BLaER1 (cell line): ENCODE data around the gene GOLGA5.
A peak's percentile ranks its signal among the peaks of the same experiment; 100 is the strongest.
"Not testable (repeated sequence)": the region's sequence is repeated elsewhere in the genome, so short reads cannot be mapped to it uniquely, and the experiment has no call there.

ENCODE experiments used
- H3K27ac ChIP-seq: shearing (Covaris generic); formaldehyde crosslinking; 2 replicates; pipeline ENCODE4 v1.8.1; 2022
- H3K27me3 ChIP-seq: shearing (Covaris generic); formaldehyde crosslinking; 2 replicates; pipeline ENCODE4 v1.8.1; 2022
- H3K36me3 ChIP-seq: shearing (Covaris generic); formaldehyde crosslinking; 2 replicates; pipeline ENCODE4 v1.8.1; 2022
- H3K4me1 ChIP-seq: shearing (Covaris generic); formaldehyde crosslinking; 2 replicates; pipeline ENCODE4 v1.8.1; 2022
- H3K4me2 ChIP-seq: shearing (Covaris generic); formaldehyde crosslinking; 2 replicates; pipeline ENCODE4 v1.8.1; 2022
- H3K4me3 ChIP-seq: shearing (Covaris generic); formaldehyde crosslinking; 2 replicates; pipeline ENCODE4 v1.8.1; 2022
- H3K9ac ChIP-seq: shearing (Covaris generic); formaldehyde crosslinking; 2 replicates; pipeline ENCODE4 v1.8.1; 2022
- H3K9me3 ChIP-seq: shearing (Covaris generic); formaldehyde crosslinking; 2 replicates; pipeline ENCODE4 v1.8.1; 2022
- H4K20me1 ChIP-seq: shearing (Covaris generic); formaldehyde crosslinking; 2 replicates; pipeline ENCODE4 v1.8.1; 2022
- Cebpa-rat ChIP-seq: shearing (Covaris generic); IDR thresholded peaks from 2 replicates; pipeline ENCODE4 v1.8.1; 2022

Gene GOLGA5

GRCh38 chr14:92755495-92755894, 38.6 kb upstream of the GOLGA5 start:
- Histone ChIP-seq H4K20me1 (no peaks in the 10 kb centered on the region), H3K4me3 (no peak overlapping the region), H3K9ac (no peak overlapping the region), H3K9me3 (peaks cover 30% of the 10 kb centered on the region), H3K36me3 (no peaks in the 10 kb centered on the region), H3K27me3 (no peaks in the 10 kb centered on the region), H3K27ac (no peak overlapping the region), H3K4me1 (peaks cover 52% of the 10 kb centered on the region), H3K4me2 (no peak overlapping the region)
- no peak for TF ChIP-seq Cebpa-rat

- H3K4me3 ChIP-seq = no peak overlapping the region
- H3K9me3 ChIP-seq = peaks cover 30% of the 10 kb centered on the region
- TF ChIP-seq Cebpa-rat = no peak
- H3K4me2 ChIP-seq = no peak overlapping the region
- peaks cover 44% of the 10 kb centered on the region for H3K4me1 ChIP-seq
- no peaks in the 10 kb centered on the region for H3K36me3 ChIP-seq
- no peak overlapping the region for H3K9ac ChIP-seq
- H3K27me3 ChIP-seq = no peaks in the 10 kb centered on the region
- no peaks in the 10 kb centered on the region for H4K20me1 ChIP-seq
- no peak overlapping the region for H3K27ac ChIP-seq
Measured at GRCh38 chr14:92756446-92756845, 37.7 kb upstream of the GOLGA5 start.

- Histone ChIP-seq H3K4me3 (no peak overlapping the region), H3K9ac (no peak overlapping the region), H3K4me2 (peak overlapping the region; percentile 65), H3K4me1 (peaks cover 27% of the 10 kb centered on the region), H3K27me3 (no peaks in the 10 kb centered on the region), H3K9me3 (0 out of 2 replicates have a peak, but pooled peaks cover 19% of the 10 kb centered on the region), H3K27ac (0 out of 2 replicates have a peak overlapping the region, but pooled peaks have one; percentile 35), H4K20me1 (no peaks in the 10 kb centered on the region), H3K36me3 (no peaks in the 10 kb centered on the region)
- TF ChIP-seq Cebpa-rat = no peak
Measured at GRCh38 chr14:92759300-92759678, 34.8 kb upstream of the GOLGA5 start.

- no peak overlapping the region for H3K4me3 ChIP-seq
Measured at GRCh38 chr14:92759679-92760523, 34.2 kb upstream of the GOLGA5 start.

GRCh38 chr14:92760524-92760805, 33.6 kb upstream of the GOLGA5 start:
- Histone ChIP-seq H3K4me3 (no peak overlapping the region), H4K20me1 (no peaks in the 10 kb centered on the region), H3K9me3 (0 out of 2 replicates have a peak, but pooled peaks cover 19% of the 10 kb centered on the region), H3K4me1 (peaks cover 32% of the 10 kb centered on the region), H3K36me3 (no peaks in the 10 kb centered on the region), H3K4me2 (peak overlapping the region; percentile 65; the same call in 1 of the 2 replicates), H3K27me3 (no peaks in the 10 kb centered on the region), H3K9ac (no peak overlapping the region), H3K27ac (no peak overlapping the region)
- TF ChIP-seq Cebpa-rat = no peak

More at GRCh38 chr14:92759679-92760523, 34.2 kb upstream of the GOLGA5 start:
- no peaks in the 10 kb centered on the region for H4K20me1 ChIP-seq
- no peak for TF ChIP-seq Cebpa-rat
- H3K27ac ChIP-seq = 0 out of 2 replicates have a peak overlapping the region, but pooled peaks have one; percentile 35
- H3K4me1 ChIP-seq = peaks cover 32% of the 10 kb centered on the region
- no peak overlapping the region for H3K9ac ChIP-seq
- no peaks in the 10 kb centered on the region for H3K27me3 ChIP-seq
- 0 out of 2 replicates have a peak, but pooled peaks cover 19% of the 10 kb centered on the region for H3K9me3 ChIP-seq
- H3K4me2 ChIP-seq = peak overlapping the region; percentile 65
- no peaks in the 10 kb centered on the region for H3K36me3 ChIP-seq

GRCh38 chr14:92763666-92764631, 30.2 kb upstream of the GOLGA5 start:
- not testable (repeated sequence) for H3K4me3 ChIP-seq, H3K4me2 ChIP-seq, H3K27ac ChIP-seq, H3K36me3 ChIP-seq, H3K9ac ChIP-seq, H4K20me1 ChIP-seq, H3K27me3 ChIP-seq, H3K9me3 ChIP-seq
- H3K4me1 ChIP-seq = peaks cover 40% of the 10 kb centered on the region

- H3K4me2 ChIP-seq = peak overlapping the region; percentile 39
- H3K4me3 ChIP-seq, H3K9ac ChIP-seq, H3K9me3 ChIP-seq, H3K36me3 ChIP-seq, H4K20me1 ChIP-seq, H3K27me3 ChIP-seq, H3K27ac ChIP-seq: not testable (repeated sequence)
- H3K4me1 ChIP-seq = peaks cover 23% of the 10 kb centered on the region
Measured at GRCh38 chr14:92768236-92768635, 25.9 kb upstream of the GOLGA5 start.

- no peak overlapping the region for H3K27ac ChIP-seq
- peaks cover 22% of the 10 kb centered on the region for H3K4me1 ChIP-seq
- no peaks in the 10 kb centered on the region for H3K36me3 ChIP-seq
- peak overlapping the region; percentile 39 for H3K4me2 ChIP-seq
- TF ChIP-seq Cebpa-rat = no peak
- no peaks in the 10 kb centered on the region for H4K20me1 ChIP-seq
- H3K4me3 ChIP-seq = no peak overlapping the region
- no peak overlapping the region for H3K9ac ChIP-seq
- H3K9me3 ChIP-seq = no peaks in the 10 kb centered on the region
- H3K27me3 ChIP-seq = no peaks in the 10 kb centered on the region
Measured at GRCh38 chr14:92768795-92769194, 25.3 kb upstream of the GOLGA5 start.

GRCh38 chr14:92770484-92770883, 23.6 kb upstream of the GOLGA5 start:
- Histone ChIP-seq H3K4me1 (peaks cover 29% of the 10 kb centered on the region), H3K27me3 (no peaks in the 10 kb centered on the region), H3K9me3 (no peaks in the 10 kb centered on the region), H3K27ac (no peak overlapping the region), H4K20me1 (no peaks in the 10 kb centered on the region), H3K36me3 (no peaks in the 10 kb centered on the region), H3K4me3 (no peak overlapping the region), H3K9ac (no peak overlapping the region), H3K4me2 (no peak overlapping the region)
- no peak for TF ChIP-seq Cebpa-rat

GRCh38 chr14:92774572-92774971, 19.5 kb upstream of the GOLGA5 start:
- Histone ChIP-seq H3K4me2 (peak overlapping the region; percentile 70), H3K9ac (no peak overlapping the region), H3K4me1 (peaks cover 54% of the 10 kb centered on the region), H3K4me3 (no peak overlapping the region), H3K27me3 (no peaks in the 10 kb centered on the region), H4K20me1 (no peaks in the 10 kb centered on the region), H3K9me3 (no peaks in the 10 kb centered on the region), H3K27ac (no peak overlapping the region), H3K36me3 (no peaks in the 10 kb centered on the region)
- no peak for TF ChIP-seq Cebpa-rat

GRCh38 chr14:92775292-92775691, 18.8 kb upstream of the GOLGA5 start:
- not testable (repeated sequence) for H3K4me3 ChIP-seq, H3K27me3 ChIP-seq, H3K9me3 ChIP-seq, H3K9ac ChIP-seq, H4K20me1 ChIP-seq, H3K36me3 ChIP-seq, H3K27ac ChIP-seq
- peak overlapping the region; percentile 70 for H3K4me2 ChIP-seq
- H3K4me1 ChIP-seq = peaks cover 56% of the 10 kb centered on the region

GRCh38 chr14:92778868-92779565, 15.1 kb upstream of the GOLGA5 start:
- not testable (repeated sequence) for H3K9me3 ChIP-seq, H4K20me1 ChIP-seq, H3K27me3 ChIP-seq, H3K4me3 ChIP-seq, H3K36me3 ChIP-seq, H3K27ac ChIP-seq, H3K9ac ChIP-seq
- Histone ChIP-seq H3K4me1 (peaks cover 54% of the 10 kb centered on the region), H3K4me2 (peak overlapping the region; percentile 39)
